HCT116 (cell line): ENCODE measurements around the gene CCDC116. TPM values are rescaled to one million over a fixed set of nuclear protein-coding genes. Genes with fewer than 3 reads are reported as not detected.

Experiments
- ATAC-seq: fragments of 200-7000 bp; cut with Tn5 transposase; 2 replicates; pipeline ENCODE4 v1.9.1; 2020; ENCODE audit warnings: mild to moderate bottlenecking, moderate library complexity
- BruUV-seq: library from RNA; stranded (reverse); fragments of 400-500 nt; replicated peaks from 2 replicates; lab custom pipeline; 2021; lab: Mats Ljungman, UMichigan
- CTCF ChIA-PET: fragments of 300-600 bp; sonication (Branson Sonifier 250); formaldehyde crosslinking; loops from one replicate; lab custom pipeline; 2021; ENCODE audit warnings: antibody characterized with exemption; lab: Charles Lee
- POLR2A ChIA-PET: fragments of 300-600, 350-600 bp; sonication (Branson Sonifier 250); formaldehyde crosslinking; loops from one replicate; lab custom pipeline; 2021; ENCODE audit warnings: antibody characterized with exemption; lab: Charles Lee
- RAD21 ChIA-PET, 2 experiments: fragments of 300-600 bp; sonication (Branson Sonifier 250); formaldehyde crosslinking; loops; one replicate each; lab custom pipeline; 2023; ENCODE audit warnings: low total read pairs in 2 of 2; ENCODE audit not compliant: uncharacterized antibody in 2 of 2, unreplicated experiment in 2 of 2, low non-redundant PET in 1 of 2; lab: Charles Lee
- DNase-seq: peaks from one replicate; pipeline ENCODE4 v3.0.0-alpha.2; 2010; ENCODE audit warnings: low read depth, low spot score
- H2AFZ ChIP-seq: fragments of 200-600 bp; shearing (Covaris generic), sonication (generic); 2 replicates; pipeline ENCODE4 v1.6.1; 2017; ENCODE audit warnings: low read depth, mixed run types, mixed read lengths, antibody characterized with exemption, low read length; ENCODE audit not compliant: poor library complexity, severe bottlenecking
- H3K27ac ChIP-seq: 2 replicates; pipeline ENCODE4 v1.5.1; 2012; ENCODE audit warnings: low read depth, low read length
- H3K27me3 ChIP-seq: fragments of 200-600 bp; sonication (generic); 2 replicates; pipeline ENCODE4 v1.6.1; 2016; ENCODE audit warnings: mixed run types, low read length, mixed read lengths; ENCODE audit not compliant: insufficient read depth
- H3K36me3 ChIP-seq, 2 experiments: fragments of 200-500 bp in 1 of 2; fragments of 200-600 bp in 1 of 2; sonication (Bioruptor generic) in 1 of 2; sonication (generic) in 1 of 2; 2 replicates each; pipeline versions ENCODE4 v1.5.1 to v1.6.1; 2014 to 2016; ENCODE audit warnings: low read length in 2 of 2, inconsistent platforms in 1 of 2, mixed read lengths in 1 of 2, mixed run types in 1 of 2; ENCODE audit not compliant: insufficient read depth in 2 of 2, control insufficient read depth in 1 of 2
- H3K4me1 ChIP-seq, 2 experiments: fragments of 200-600 bp in 1 of 2; sonication (generic) in 1 of 2; 2 replicates each; pipeline versions ENCODE4 v1.5.1 to v1.6.1; 2012 to 2017; ENCODE audit warnings: low read length in 2 of 2, inconsistent platforms in 1 of 2, mild to moderate bottlenecking in 1 of 2, mixed read lengths in 1 of 2, mixed run types in 1 of 2, moderate library complexity in 1 of 2; ENCODE audit not compliant: insufficient read depth in 2 of 2, control insufficient read depth in 1 of 2
- H3K4me2 ChIP-seq: fragments of 200-600 bp; sonication (generic); 2 replicates; pipeline ENCODE4 v1.6.1; 2017; ENCODE audit warnings: mixed run types, low read length, mixed read lengths
- H3K4me3 ChIP-seq, 2 experiments: fragments of 200-600 bp in 1 of 2; sonication (generic) in 1 of 2; replicated peaks in 1 of 2; 2 replicates each; pipeline ENCODE4 v1.5.1; 2011 to 2016; ENCODE audit warnings: low read length in 2 of 2, control low read depth in 1 of 2, low read depth in 1 of 2, mild to moderate bottlenecking in 1 of 2, mixed read lengths in 1 of 2, mixed run types in 1 of 2
- H3K79me2 ChIP-seq: fragments of 200-600 bp; sonication (generic); 2 replicates; pipeline ENCODE4 v1.6.1; 2017; ENCODE audit warnings: mild to moderate bottlenecking, mixed run types, low read length, moderate library complexity, mixed read lengths; ENCODE audit not compliant: insufficient read depth
- H3K9ac ChIP-seq: fragments of 200-600 bp; sonication (generic); 2 replicates; pipeline ENCODE4 v1.6.1; 2016; ENCODE audit warnings: low read length, mixed read lengths
- H3K9me2 ChIP-seq: fragments of 200-600 bp; sonication (generic), shearing (Covaris generic); 2 replicates; pipeline ENCODE4 v1.6.1; 2017; ENCODE audit warnings: mixed run types, mild to moderate bottlenecking, moderate library complexity; ENCODE audit not compliant: insufficient read depth
- H3K9me3 ChIP-seq, 2 experiments: fragments of 200-500 bp in 1 of 2; fragments of 200-600 bp in 1 of 2; sonication (Bioruptor generic) in 1 of 2; sonication (generic) in 1 of 2; 2 replicates each; pipeline ENCODE4 v1.6.1; 2014 to 2017; ENCODE audit warnings: low read length in 2 of 2, mixed read lengths in 2 of 2, inconsistent platforms in 1 of 2, low read depth in 1 of 2, mild to moderate bottlenecking in 1 of 2, mixed run types in 1 of 2, moderate library complexity in 1 of 2; ENCODE audit not compliant: control insufficient read depth in 1 of 2, insufficient read depth in 1 of 2
- H4K20me1 ChIP-seq: fragments of 200-600 bp; sonication (generic), shearing (Covaris generic); 2 replicates; pipeline ENCODE4 v1.6.1; 2017; ENCODE audit warnings: mixed run types, mild to moderate bottlenecking, moderate library complexity; ENCODE audit not compliant: insufficient read depth
- FOSL1 ChIP-seq: IDR thresholded peaks from 2 replicates; pipeline ENCODE4 v1.6.1; 2012; ENCODE audit warnings: low read depth
- POLR2AphosphoS5 ChIP-seq: IDR thresholded peaks from 2 replicates; pipeline ENCODE4 v1.6.1; 2011; ENCODE audit warnings: mild to moderate bottlenecking, low read depth, low read length, moderate library complexity
- SIN3A ChIP-seq: IDR thresholded peaks from 2 replicates; pipeline ENCODE4 v1.6.1; 2012; ENCODE audit warnings: low read depth
- intact Hi-C: fragments of 100-400 bp; cut with micrococcal nuclease; formaldehyde crosslinking; loops from 2 replicates; pipeline ENCODE4 v1.10.0; 2022
- total RNA-seq: library from RNA; stranded (reverse); gene quantifications from one replicate; pipeline ENCODE4 v1.2.1, GENCODE V29; 2021; ENCODE audit not compliant: unreplicated experiment
- TF ChIP-seq, protein P1 (sequence below): IDR thresholded peaks from 2 replicates; pipeline ENCODE4 v1.6.1; 2011; ENCODE audit warnings: mild to moderate bottlenecking, low read length, moderate library complexity; ENCODE audit not compliant: insufficient replicate concordance; ENCODE audit errors: extremely low read depth

CCDC116 gene
- total RNA-seq, 1 experiment from 2014 or later, result 0.66 TPM

DNA sequence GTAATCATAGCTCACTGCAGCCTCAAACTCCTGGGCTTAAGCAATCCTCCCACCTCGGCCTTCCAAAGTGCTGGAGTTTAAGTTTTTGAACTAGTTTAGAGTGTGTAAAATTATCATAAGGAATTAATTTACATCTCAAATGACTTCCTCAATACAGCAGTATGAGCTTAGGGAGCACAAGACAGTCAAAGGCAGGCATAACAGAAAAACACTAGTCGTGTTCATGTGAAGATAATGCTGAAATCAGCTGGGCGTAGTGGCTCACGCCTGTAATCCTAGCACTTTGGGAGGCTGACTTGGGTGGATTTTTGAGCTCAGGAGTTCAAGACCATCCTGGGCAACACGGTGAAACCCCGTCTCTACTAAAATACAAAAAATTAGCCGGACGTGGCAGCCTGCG lies 28.6 kb upstream of the CCDC116 start (continued):
- TF ChIP-seq, protein P1, sequence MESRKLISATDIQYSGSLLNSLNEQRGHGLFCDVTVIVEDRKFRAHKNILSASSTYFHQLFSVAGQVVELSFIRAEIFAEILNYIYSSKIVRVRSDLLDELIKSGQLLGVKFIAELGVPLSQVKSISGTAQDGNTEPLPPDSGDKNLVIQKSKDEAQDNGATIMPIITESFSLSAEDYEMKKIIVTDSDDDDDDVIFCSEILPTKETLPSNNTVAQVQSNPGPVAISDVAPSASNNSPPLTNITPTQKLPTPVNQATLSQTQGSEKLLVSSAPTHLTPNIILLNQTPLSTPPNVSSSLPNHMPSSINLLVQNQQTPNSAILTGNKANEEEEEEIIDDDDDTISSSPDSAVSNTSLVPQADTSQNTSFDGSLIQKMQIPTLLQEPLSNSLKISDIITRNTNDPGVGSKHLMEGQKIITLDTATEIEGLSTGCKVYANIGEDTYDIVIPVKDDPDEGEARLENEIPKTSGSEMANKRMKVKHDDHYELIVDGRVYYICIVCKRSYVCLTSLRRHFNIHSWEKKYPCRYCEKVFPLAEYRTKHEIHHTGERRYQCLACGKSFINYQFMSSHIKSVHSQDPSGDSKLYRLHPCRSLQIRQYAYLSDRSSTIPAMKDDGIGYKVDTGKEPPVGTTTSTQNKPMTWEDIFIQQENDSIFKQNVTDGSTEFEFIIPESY, result no peak
- no peak for TF ChIP-seq POLR2AphosphoS5

- DNase-seq (no peak), ATAC-seq (no peak)
- peaks cover 12% of the 10 kb centered on the region; the same call in 1 of the 2 replicates for H4K20me1 ChIP-seq
- H3K4me2 ChIP-seq, result no peak overlapping the region
- H3K4me1 ChIP-seq, result peaks cover 21 to 33% of the 10 kb centered on the region in 2 experiments
- no peak for TF ChIP-seq FOSL1
- no peak for TF ChIP-seq SIN3A
- no TSS peak for BruUV-seq
- H3K27ac ChIP-seq, result 0 out of 2 replicates have a peak overlapping the region, but pooled peaks have one; percentile 15
- H3K9me2 ChIP-seq, result no peaks in the 10 kb centered on the region
- peaks cover 4 to 5% of the 10 kb centered on the region in 2 experiments; a peak in 3 of 4 replicates for H3K36me3 ChIP-seq
- no peaks in the 10 kb centered on the region for H3K9me3 ChIP-seq
- no peak overlapping the region for H2AFZ ChIP-seq
- ChIA-PET RAD21 (no interaction called here), CTCF (interaction anchor here (1.8 to 2.0 kb wide), 2 partner anchors 23 to 37 kb away, joined by 4 to 7 read pairs; no protein-coding TSS in a partner anchor), POLR2A (no interaction called here)
- intact Hi-C loops, result no loop called here
- no peak overlapping the region for H3K9ac ChIP-seq
- no peak overlapping the region for H3K4me3 ChIP-seq
- H3K79me2 ChIP-seq, result peaks cover 96% of the 10 kb centered on the region
- no peaks in the 10 kb centered on the region for H3K27me3 ChIP-seq
Observed at GRCh38 chr22:21605887-21606564, 26.5 kb upstream of the CCDC116 start.
